ENCODE results near the gene CRLF3.
A peak's percentile ranks its signal among the peaks of the same experiment; 100 is the strongest.
"Not testable (repeated sequence)": the region's sequence is repeated elsewhere in the genome, so short reads cannot be mapped to it uniquely, and the experiment has no call there.

Gene CRLF3

GRCh38 chr17:30824356-30825145 lies at the start of gene CRLF3:
Gene CRLF3, minus strand, starts transcription at chr17:30824692. Its CDS starts 41 bp downstream, at chr17:30824651.
- DNase-seq (ENCODE audit: low spot score) = peak; percentile 99

- no peak for DNase-seq (ENCODE audit: low spot score)
Measured at GRCh38 chr17:30869005-30869404, 44.5 kb upstream of the CRLF3 start.

GRCh38 chr17:30864636-30865035 lies 40.1 kb upstream of the CRLF3 start:
- no peak for DNase-seq (ENCODE audit: low spot score)

GRCh38 chr17:30858556-30859250 lies 34.2 kb upstream of the CRLF3 start:
- no peak for DNase-seq (ENCODE audit: low spot score)

GRCh38 chr17:30854146-30854545 lies 29.7 kb upstream of the CRLF3 start:
- no peak for DNase-seq (ENCODE audit: low spot score)

- DNase-seq (ENCODE audit: low spot score) = no peak
Measured at GRCh38 chr17:30848021-30848420, 23.5 kb upstream of the CRLF3 start.

- DNase-seq (ENCODE audit: low spot score) = no peak
Measured at GRCh38 chr17:30840771-30841170, 16.3 kb upstream of the CRLF3 start.

GRCh38 chr17:30838202-30838807 lies 13.8 kb upstream of the CRLF3 start:
- no peak for DNase-seq (ENCODE audit: low spot score)

- no peak for DNase-seq (ENCODE audit: low spot score)
Measured at GRCh38 chr17:30832438-30833124, 8.1 kb upstream of the CRLF3 start.

GRCh38 chr17:30831663-30832437 lies 7.4 kb upstream of the CRLF3 start, which contains the start of gene ATAD5:
Gene ATAD5, plus strand, starts transcription at chr17:30831966. Its CDS starts 382 bp downstream, at chr17:30832348.
- peak; percentile 88 for DNase-seq (ENCODE audit: low spot score)

- DNase-seq (ENCODE audit: low spot score) = peak; percentile 35
Measured at GRCh38 chr17:30831257-30831656, 6.8 kb upstream of the CRLF3 start.

- DNase-seq (ENCODE audit: low spot score) = no peak
Measured at GRCh38 chr17:30829022-30829421, 4.5 kb upstream of the CRLF3 start.

GRCh38 chr17:30827082-30827481 lies 2.6 kb upstream of the CRLF3 start:
- no peak for DNase-seq (ENCODE audit: low spot score)

GRCh38 chr17:30824002-30824355 lies 513 bp downstream of the CRLF3 start:
- DNase-seq (ENCODE audit: low spot score) = peak; percentile 62

GRCh38 chr17:30823421-30823820 lies 1.1 kb downstream of the CRLF3 start:
- DNase-seq (ENCODE audit: low spot score) = no peak

GRCh38 chr17:30822919-30823318 lies 1.6 kb downstream of the CRLF3 start:
- DNase-seq (ENCODE audit: low spot score) = not testable (repeated sequence)

- DNase-seq (ENCODE audit: low spot score) = no peak
Measured at GRCh38 chr17:30821871-30822723, 2.4 kb downstream of the CRLF3 start.

GRCh38 chr17:30819971-30820705 lies 4.4 kb downstream of the CRLF3 start:
- no peak for DNase-seq (ENCODE audit: low spot score)

- no peak for DNase-seq (ENCODE audit: low spot score)
Measured at GRCh38 chr17:30816165-30816564, 8.3 kb downstream of the CRLF3 start.

- DNase-seq (ENCODE audit: low spot score) = not testable (repeated sequence)
Measured at GRCh38 chr17:30814860-30815259, 9.6 kb downstream of the CRLF3 start.
